ENCODE results near the gene TSPO2.

DNA sequence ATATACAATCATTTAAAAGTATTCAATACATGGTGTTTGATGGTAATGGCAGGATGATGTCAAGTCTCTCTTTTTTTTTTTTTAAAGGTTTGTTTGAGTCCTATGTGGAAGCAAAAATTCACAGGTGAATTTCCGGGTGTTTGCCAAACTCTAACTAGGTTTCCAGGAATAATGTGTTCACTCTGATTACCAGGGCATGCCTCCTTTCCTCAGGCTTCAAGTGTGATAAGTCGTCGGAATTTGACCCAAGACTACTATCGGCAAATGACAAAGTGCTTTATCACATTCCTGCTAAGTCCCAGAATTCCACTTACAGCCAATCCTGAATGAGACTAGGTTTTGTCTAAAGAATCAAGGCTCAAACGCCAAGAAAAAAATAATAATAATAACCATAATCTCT is 22.6 kb downstream of the TSPO2 start:
- TF ChIP-seq, protein P1, sequence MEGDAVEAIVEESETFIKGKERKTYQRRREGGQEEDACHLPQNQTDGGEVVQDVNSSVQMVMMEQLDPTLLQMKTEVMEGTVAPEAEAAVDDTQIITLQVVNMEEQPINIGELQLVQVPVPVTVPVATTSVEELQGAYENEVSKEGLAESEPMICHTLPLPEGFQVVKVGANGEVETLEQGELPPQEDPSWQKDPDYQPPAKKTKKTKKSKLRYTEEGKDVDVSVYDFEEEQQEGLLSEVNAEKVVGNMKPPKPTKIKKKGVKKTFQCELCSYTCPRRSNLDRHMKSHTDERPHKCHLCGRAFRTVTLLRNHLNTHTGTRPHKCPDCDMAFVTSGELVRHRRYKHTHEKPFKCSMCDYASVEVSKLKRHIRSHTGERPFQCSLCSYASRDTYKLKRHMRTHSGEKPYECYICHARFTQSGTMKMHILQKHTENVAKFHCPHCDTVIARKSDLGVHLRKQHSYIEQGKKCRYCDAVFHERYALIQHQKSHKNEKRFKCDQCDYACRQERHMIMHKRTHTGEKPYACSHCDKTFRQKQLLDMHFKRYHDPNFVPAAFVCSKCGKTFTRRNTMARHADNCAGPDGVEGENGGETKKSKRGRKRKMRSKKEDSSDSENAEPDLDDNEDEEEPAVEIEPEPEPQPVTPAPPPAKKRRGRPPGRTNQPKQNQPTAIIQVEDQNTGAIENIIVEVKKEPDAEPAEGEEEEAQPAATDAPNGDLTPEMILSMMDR (IDR thresholded peaks at IDR 0.05; ENCODE audit: low read depth, low read length, poor library complexity, severe bottlenecking): no peak
- no peak for TF ChIP-seq EZH2phosphoT487 (IDR thresholded peaks at IDR 0.05; ENCODE audit: borderline replicate concordance, low read length)

All from DOHH2 (cell line).